HG03432 (cell line): Measurements from ENCODE around the gene LY9.
"Not testable (repeated sequence)": the region's sequence is repeated elsewhere in the genome, so short reads cannot be mapped to it uniquely, and the experiment has no call there.

Experiments used
- ATAC-seq: cut with Tn5 transposase; IDR thresholded peaks from one replicate; pipeline ENCODE4 v1.9.1; 2021; ENCODE audit warnings: mild to moderate bottlenecking, moderate library complexity; ENCODE audit not compliant: unreplicated experiment

LY9 gene

DNA sequence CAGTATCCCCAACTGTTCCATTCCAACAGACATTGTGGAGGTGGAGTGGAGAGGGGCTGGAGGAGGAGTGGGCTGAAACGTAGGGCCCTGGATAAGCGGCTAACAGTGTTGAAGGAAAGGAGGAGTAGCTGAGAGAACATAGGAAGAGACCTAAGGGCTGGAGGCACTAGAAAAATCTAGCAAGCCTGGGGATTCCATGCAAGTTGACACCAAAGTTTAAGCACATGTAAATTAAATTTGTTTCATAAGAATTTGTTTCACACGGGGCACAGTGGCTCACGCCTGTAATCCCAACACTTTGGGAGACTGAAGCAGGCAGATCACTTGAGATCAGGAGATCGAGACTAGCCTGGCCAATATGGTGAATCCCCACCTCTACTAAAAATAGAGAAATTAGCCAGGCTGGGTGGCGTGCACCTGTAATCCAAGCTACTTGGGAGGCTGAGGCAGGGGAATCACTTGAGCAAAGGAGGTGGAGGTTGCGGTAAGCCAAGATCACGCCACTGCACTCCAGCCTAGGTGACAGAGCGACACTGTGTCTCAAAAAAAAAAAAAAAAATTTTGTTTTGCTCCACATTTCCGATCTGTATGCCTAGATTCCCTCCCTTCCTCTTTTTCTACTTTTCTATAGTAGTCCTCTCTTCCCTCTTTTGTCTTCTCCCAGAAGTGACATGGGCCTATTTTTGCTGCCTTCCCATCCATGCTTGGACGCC, 67.2 kb downstream of the LY9 start:
- ATAC-seq: no peak

DNA sequence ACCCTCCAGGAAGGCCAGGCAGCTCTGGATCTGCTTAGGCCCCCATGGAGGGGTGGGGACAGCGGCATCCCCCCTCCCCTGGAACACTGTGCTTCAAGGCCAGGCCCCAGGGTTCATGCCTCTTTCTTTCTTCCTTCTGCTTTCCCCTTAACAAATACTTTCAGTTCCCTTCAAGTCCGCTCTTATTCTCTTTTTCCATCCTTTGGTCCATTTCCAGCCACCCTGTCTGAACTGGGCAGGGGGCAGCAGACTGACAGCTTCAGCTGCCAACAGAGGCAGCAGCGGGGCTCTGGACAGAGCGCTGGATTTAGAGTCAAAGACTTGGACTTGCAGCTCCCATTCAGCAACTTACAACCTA, 67.8 kb downstream of the LY9 start:
- ATAC-seq: no peak

- ATAC-seq: no peak
These were observed 68.2 kb downstream of the LY9 start for GRCh38 chr1:160864173-160864572.

- ATAC-seq: no peak
These were observed 69.4 kb downstream of the LY9 start for GRCh38 chr1:160865337-160865736.

DNA sequence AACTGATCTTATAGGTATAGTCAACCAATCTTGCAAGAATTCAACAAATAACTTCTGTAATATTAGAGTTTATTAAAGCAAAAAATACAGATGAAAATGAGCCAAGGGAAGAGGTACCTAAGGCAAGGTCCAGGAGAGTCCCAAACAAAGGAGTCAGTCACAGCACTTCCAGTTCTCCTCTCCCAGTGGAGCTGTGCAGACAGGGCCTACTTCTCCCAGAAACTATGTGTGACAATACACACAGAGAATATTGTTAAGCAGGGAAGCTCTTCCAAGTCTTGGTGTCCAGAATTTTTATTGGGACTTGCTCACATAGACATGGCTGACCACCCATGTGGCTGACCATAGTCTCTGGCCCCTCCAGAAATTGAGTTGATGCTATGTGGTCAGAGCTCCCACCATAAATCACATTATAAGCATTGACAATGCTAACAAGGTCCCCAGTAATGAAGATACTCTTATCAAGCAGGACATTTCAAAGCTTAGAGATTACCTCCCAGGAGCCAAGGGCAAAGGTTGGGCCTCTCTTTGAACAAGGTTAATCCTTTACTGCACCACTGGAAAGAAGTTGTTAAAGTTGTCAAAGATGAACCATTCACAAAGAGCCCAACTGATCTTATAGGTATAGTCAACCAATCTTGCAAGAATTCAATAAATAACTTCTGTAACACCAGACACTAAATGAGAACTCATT, 70.2 kb downstream of the LY9 start:
- no peak for ATAC-seq

- no peak for ATAC-seq
These were observed 70.8 kb downstream of the LY9 start for GRCh38 chr1:160866695-160867260.

GRCh38 chr1:160867651-160868050, 71.7 kb downstream of the LY9 start:
- not testable (repeated sequence) for ATAC-seq

DNA sequence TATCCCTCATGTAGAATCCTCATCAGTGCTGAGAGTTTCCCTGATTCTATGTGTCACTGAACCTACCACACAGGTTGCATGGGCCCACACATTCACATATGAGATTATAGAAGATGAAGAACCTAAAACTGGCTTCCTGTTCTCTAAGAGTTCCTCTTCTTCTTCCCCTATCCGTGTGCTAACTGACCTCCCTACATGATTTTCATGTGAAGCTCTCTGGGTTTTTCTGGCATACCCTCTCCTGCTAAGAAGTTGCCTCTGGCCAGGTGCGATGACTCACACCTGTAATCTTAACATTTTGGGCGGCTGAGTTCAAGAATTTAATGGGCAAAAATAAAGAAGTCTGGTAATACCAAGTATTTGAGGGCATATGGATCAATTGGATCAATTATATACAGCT, 72.2 kb downstream of the LY9 start:
- no peak for ATAC-seq

DNA sequence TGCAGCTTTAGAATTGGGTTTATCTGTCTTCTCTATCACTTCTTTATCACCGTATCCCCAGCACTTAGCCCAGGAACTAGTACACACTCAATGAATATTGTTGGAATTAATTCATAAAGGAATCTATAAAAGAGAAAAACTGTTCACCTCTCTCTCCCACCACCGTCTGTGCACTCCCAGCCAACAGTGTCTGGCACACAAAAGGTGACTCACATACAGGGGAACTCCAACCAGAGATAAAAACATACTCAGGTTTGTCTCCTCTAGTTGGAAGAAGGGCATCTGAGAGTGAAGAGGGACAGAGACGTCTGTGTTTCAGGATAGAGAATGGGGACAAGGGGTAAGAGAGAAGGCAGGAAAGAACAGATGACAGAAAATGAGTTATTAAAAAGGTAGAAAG, 79.0 kb downstream of the LY9 start:
- no peak for ATAC-seq

DNA sequence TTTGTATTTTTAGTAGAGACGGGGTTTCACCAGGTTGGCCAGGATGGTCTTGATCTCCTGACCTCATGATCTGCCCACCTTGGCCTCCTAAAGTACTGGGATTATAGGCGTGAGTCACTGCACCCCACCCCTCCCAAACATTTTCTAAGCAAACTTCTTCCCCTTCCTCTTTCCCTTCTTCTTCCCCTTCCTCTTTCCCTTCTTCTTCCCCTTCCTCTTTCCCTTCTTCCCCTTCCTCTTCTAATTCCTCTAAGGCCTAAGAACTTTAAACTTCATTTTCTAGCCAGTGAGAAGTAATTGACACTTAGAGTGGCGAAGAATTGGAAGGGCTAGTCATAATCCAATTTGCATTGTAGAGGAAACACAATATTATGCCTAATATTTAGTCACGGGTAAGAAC, 79.6 kb downstream of the LY9 start:
- not testable (repeated sequence) for ATAC-seq

GRCh38 chr1:160876311-160876710, 80.3 kb downstream of the LY9 start:
- ATAC-seq: no peak

- ATAC-seq: no peak
These were observed 81.2 kb downstream of the LY9 start for GRCh38 chr1:160877221-160877620.
